Measurements from ENCODE around the gene TTC21A. TPM values are rescaled to one million over a fixed set of nuclear protein-coding genes. Genes with fewer than 3 reads are reported as not detected.
"Not testable (repeated sequence)": the region's sequence is repeated elsewhere in the genome, so short reads cannot be mapped to it uniquely, and the experiment has no call there.

TTC21A gene
- total RNA-seq, result 1 to 10 TPM; 2.7 to 4.7 TPM

GRCh38 chr3:39107388-39108199 is at the start of gene TTC21A, which contains the start of gene GORASP1:
Gene TTC21A, plus strand, starts transcription at chr3:39107680. Its CDS starts 158 bp downstream, at chr3:39107838.
Gene GORASP1, minus strand, starts transcription at chr3:39107627. Its CDS starts 86 bp downstream, at chr3:39107541.
- H3K27ac Mint-ChIP-seq, result peak within 1 kb of the TSS; percentile 93
- peaks cover 40% of the 10 kb centered on the region for H3K4me1 Mint-ChIP-seq
- no peaks in the 10 kb centered on the region for H3K9me3 Mint-ChIP-seq
- H3K27me3 Mint-ChIP-seq, result no peaks in the 10 kb centered on the region
- peak within 1 kb of the TSS; percentile 96 for H3K4me3 Mint-ChIP-seq
- ATAC-seq (replicated peaks), result peak; percentile 77
- H3K36me3 Mint-ChIP-seq (ENCODE audit: low read depth), result peaks cover 7% of the 10 kb centered on the region

- Mint-ChIP-seq H3K36me3 (ENCODE audit: low read depth) (peaks cover 73% of the 10 kb centered on the region), H3K4me1 (peaks cover 30% of the 10 kb centered on the region)
- H3K9me3 Mint-ChIP-seq; H3K27ac Mint-ChIP-seq; ATAC-seq (replicated peaks); H3K4me3 Mint-ChIP-seq; H3K27me3 Mint-ChIP-seq: not testable (repeated sequence)
Observed at GRCh38 chr3:39061228-39061627, 46.3 kb upstream of the TTC21A start.

GRCh38 chr3:39062180-39062579 is 45.3 kb upstream of the TTC21A start:
- ATAC-seq (replicated peaks), result no peak
- no peaks in the 10 kb centered on the region for H3K27me3 Mint-ChIP-seq
- H3K27ac Mint-ChIP-seq, result peak overlapping the region; percentile 55
- no peaks in the 10 kb centered on the region for H3K9me3 Mint-ChIP-seq
- H3K4me1 Mint-ChIP-seq, result peaks cover 21% of the 10 kb centered on the region
- H3K4me3 Mint-ChIP-seq, result peak overlapping the region; percentile 25
- peaks cover 75% of the 10 kb centered on the region for H3K36me3 Mint-ChIP-seq (ENCODE audit: low read depth)

GRCh38 chr3:39063143-39063542 is 44.3 kb upstream of the TTC21A start:
- no peak overlapping the region for H3K27ac Mint-ChIP-seq
- H3K36me3 Mint-ChIP-seq (ENCODE audit: low read depth), result peaks cover 81% of the 10 kb centered on the region
- no peaks in the 10 kb centered on the region for H3K27me3 Mint-ChIP-seq
- H3K4me3 Mint-ChIP-seq, result peak overlapping the region; percentile 25
- ATAC-seq (replicated peaks), result peak; percentile 83
- H3K9me3 Mint-ChIP-seq, result no peaks in the 10 kb centered on the region
- peaks cover 19% of the 10 kb centered on the region for H3K4me1 Mint-ChIP-seq

GRCh38 chr3:39064646-39065045 is 42.8 kb upstream of the TTC21A start:
- no peak for ATAC-seq (replicated peaks)
- peak overlapping the region; percentile 53 for H3K27ac Mint-ChIP-seq

GRCh38 chr3:39065197-39065596 is 42.3 kb upstream of the TTC21A start:
- H3K27me3 Mint-ChIP-seq, result no peaks in the 10 kb centered on the region
- no peaks in the 10 kb centered on the region for H3K9me3 Mint-ChIP-seq
- ATAC-seq (replicated peaks), result peak; percentile 84
- H3K27ac Mint-ChIP-seq, result peak overlapping the region; percentile 53
- peaks cover 9% of the 10 kb centered on the region for H3K4me1 Mint-ChIP-seq
- H3K4me3 Mint-ChIP-seq, result peak overlapping the region; percentile 29
- peaks cover 80% of the 10 kb centered on the region for H3K36me3 Mint-ChIP-seq (ENCODE audit: low read depth)

More at GRCh38 chr3:39064646-39065045, 42.8 kb upstream of the TTC21A start:
- H3K36me3 Mint-ChIP-seq (ENCODE audit: low read depth), result peaks cover 79% of the 10 kb centered on the region
- H3K27me3 Mint-ChIP-seq, result no peaks in the 10 kb centered on the region
- H3K9me3 Mint-ChIP-seq, result no peaks in the 10 kb centered on the region
- H3K4me1 Mint-ChIP-seq, result peaks cover 8% of the 10 kb centered on the region
- H3K4me3 Mint-ChIP-seq, result peak overlapping the region; percentile 29

- no peaks in the 10 kb centered on the region for H3K27me3 Mint-ChIP-seq
- no peaks in the 10 kb centered on the region for H3K9me3 Mint-ChIP-seq
- peaks cover 8% of the 10 kb centered on the region for H3K4me1 Mint-ChIP-seq
- H3K4me3 Mint-ChIP-seq, result no peak overlapping the region
- no peak overlapping the region for H3K27ac Mint-ChIP-seq
- H3K36me3 Mint-ChIP-seq (ENCODE audit: low read depth), result peaks cover 95% of the 10 kb centered on the region
- no peak for ATAC-seq (replicated peaks)
Observed at GRCh38 chr3:39067286-39067685, 40.2 kb upstream of the TTC21A start.

GRCh38 chr3:39068556-39068955 is 38.9 kb upstream of the TTC21A start:
- no peak for ATAC-seq (replicated peaks)
- Mint-ChIP-seq H3K36me3 (ENCODE audit: low read depth) (peaks cover 95% of the 10 kb centered on the region), H3K27ac (no peak overlapping the region), H3K4me1 (peaks cover 3% of the 10 kb centered on the region), H3K4me3 (no peak overlapping the region), H3K9me3 (no peaks in the 10 kb centered on the region), H3K27me3 (no peaks in the 10 kb centered on the region)

GRCh38 chr3:39075910-39076309 is 31.6 kb upstream of the TTC21A start:
- Mint-ChIP-seq H3K9me3 (peaks cover 3% of the 10 kb centered on the region), H3K4me1 (peaks cover 20% of the 10 kb centered on the region)

GRCh38 chr3:39079530-39079929 is 27.9 kb upstream of the TTC21A start:
- Mint-ChIP-seq H3K27me3 (no peaks in the 10 kb centered on the region), H3K4me1 (peaks cover 42% of the 10 kb centered on the region), H3K4me3 (no peak overlapping the region), H3K27ac (no peak overlapping the region), H3K9me3 (peaks cover 7% of the 10 kb centered on the region), H3K36me3 (ENCODE audit: low read depth) (peaks cover 90% of the 10 kb centered on the region)
- no peak for ATAC-seq (replicated peaks)

More at GRCh38 chr3:39075910-39076309, 31.6 kb upstream of the TTC21A start:
- ATAC-seq (replicated peaks), result peak; percentile 89
- no peaks in the 10 kb centered on the region for H3K27me3 Mint-ChIP-seq
- peaks cover 89% of the 10 kb centered on the region for H3K36me3 Mint-ChIP-seq (ENCODE audit: low read depth)
- H3K27ac Mint-ChIP-seq, result peak overlapping the region; percentile 83
- peak overlapping the region; percentile 54 for H3K4me3 Mint-ChIP-seq

GRCh38 chr3:39080026-39080425 is 27.5 kb upstream of the TTC21A start:
- ATAC-seq (replicated peaks), result no peak
- Mint-ChIP-seq H3K4me3 (no peak overlapping the region), H3K27ac (peak overlapping the region; percentile 94), H3K36me3 (ENCODE audit: low read depth) (peaks cover 89% of the 10 kb centered on the region), H3K4me1 (peaks cover 38% of the 10 kb centered on the region), H3K27me3 (no peaks in the 10 kb centered on the region), H3K9me3 (peaks cover 5% of the 10 kb centered on the region)

GRCh38 chr3:39082666-39083313 is 24.7 kb upstream of the TTC21A start:
- peaks cover 89% of the 10 kb centered on the region for H3K36me3 Mint-ChIP-seq (ENCODE audit: low read depth)
- peak; percentile 95 for ATAC-seq (replicated peaks)
- H3K4me3 Mint-ChIP-seq, result peak overlapping the region; percentile 69
- peaks cover 29% of the 10 kb centered on the region for H3K4me1 Mint-ChIP-seq
- no peaks in the 10 kb centered on the region for H3K27me3 Mint-ChIP-seq
- peaks cover 4% of the 10 kb centered on the region for H3K9me3 Mint-ChIP-seq
- peak overlapping the region; percentile 94 for H3K27ac Mint-ChIP-seq

GRCh38 chr3:39086144-39086543 is 21.3 kb upstream of the TTC21A start:
- Mint-ChIP-seq H3K9me3 (peaks cover 4% of the 10 kb centered on the region), H3K4me1 (peaks cover 22% of the 10 kb centered on the region), H3K27ac (no peak overlapping the region), H3K27me3 (no peaks in the 10 kb centered on the region), H3K4me3 (no peak overlapping the region), H3K36me3 (ENCODE audit: low read depth) (peaks cover 99% of the 10 kb centered on the region)
- no peak for ATAC-seq (replicated peaks)

GRCh38 chr3:39088456-39088855 is 19.0 kb upstream of the TTC21A start:
- H3K4me3 Mint-ChIP-seq, result no peak overlapping the region
- no peak for ATAC-seq (replicated peaks)
- H3K36me3 Mint-ChIP-seq (ENCODE audit: low read depth), result peaks cover 99% of the 10 kb centered on the region
- peak overlapping the region; percentile 67 for H3K27ac Mint-ChIP-seq
- peaks cover 3% of the 10 kb centered on the region for H3K4me1 Mint-ChIP-seq
- no peaks in the 10 kb centered on the region for H3K9me3 Mint-ChIP-seq
- H3K27me3 Mint-ChIP-seq, result no peaks in the 10 kb centered on the region

- Mint-ChIP-seq H3K27ac (no peak overlapping the region), H3K4me1 (no peaks in the 10 kb centered on the region), H3K27me3 (no peaks in the 10 kb centered on the region), H3K9me3 (no peaks in the 10 kb centered on the region), H3K4me3 (no peak overlapping the region), H3K36me3 (ENCODE audit: low read depth) (peaks cover 99% of the 10 kb centered on the region)
- no peak for ATAC-seq (replicated peaks)
Observed at GRCh38 chr3:39088889-39089288, 18.6 kb upstream of the TTC21A start.

Measured in activated T-helper 17 cell treated with anti-CD3 and anti-CD28 coated beads, Interleukin-2, amount 50 U/mL, for 72 hours (primary cell).